Panc1 (cell line): Measurements from ENCODE around the gene ERCC3. TPM values are rescaled to one million over a fixed set of nuclear protein-coding genes. Genes with fewer than 3 reads are reported as not detected.

Source experiments
- ATAC-seq: fragments of 200-7000 bp; cut with Tn5 transposase; 2 replicates; pipeline ENCODE4 v1.9.1; 2020; ENCODE audit warnings: mild to moderate bottlenecking, moderate library complexity
- BruUV-seq: library from RNA; stranded (reverse); fragments of 400-500 nt; replicated peaks from 2 replicates; lab custom pipeline; 2021; lab: Mats Ljungman, UMichigan
- CTCF ChIA-PET: fragments of 300-600 bp; sonication (Branson Sonifier 250); formaldehyde crosslinking; loops from one replicate; lab custom pipeline; 2022; ENCODE audit warnings: antibody characterized with exemption; lab: Charles Lee
- POLR2A ChIA-PET: fragments of 300-600 bp; sonication (Branson Sonifier 250); formaldehyde crosslinking; loops from one replicate; lab custom pipeline; 2022; ENCODE audit warnings: antibody characterized with exemption; lab: Charles Lee
- DNase-seq: peaks from one replicate; pipeline ENCODE4 v3.0.0-alpha.2; 2010; ENCODE audit warnings: low read depth, low spot score
- H3K27ac ChIP-seq: 2 replicates; pipeline ENCODE4 v1.5.1; 2011; ENCODE audit warnings: mild to moderate bottlenecking, low read length, inconsistent platforms
- H3K27me3 ChIP-seq: fragments of 200-500 bp; sonication (Bioruptor generic); 2 replicates; pipeline ENCODE4 v1.6.0; 2014; ENCODE audit warnings: low read length, inconsistent platforms; ENCODE audit not compliant: control insufficient read depth, insufficient read depth
- H3K36me3 ChIP-seq: fragments of 200-500 bp; sonication (Bioruptor generic); 2 replicates; pipeline ENCODE4 v1.5.1; 2014; ENCODE audit warnings: inconsistent platforms, mild to moderate bottlenecking, low read length, moderate library complexity; ENCODE audit not compliant: control insufficient read depth, insufficient read depth
- H3K4me1 ChIP-seq: 2 replicates; pipeline ENCODE4 v1.5.1; 2011; ENCODE audit warnings: inconsistent platforms, mild to moderate bottlenecking, low read length, moderate library complexity; ENCODE audit not compliant: control insufficient read depth, insufficient read depth
- H3K4me3 ChIP-seq, 2 experiments: 2 replicates each; pipeline ENCODE4 v1.5.1; 2011 to 2012; ENCODE audit warnings: low read depth in 2 of 2, low read length in 2 of 2, mild to moderate bottlenecking in 2 of 2, inconsistent platforms in 1 of 2, moderate library complexity in 1 of 2
- H3K9me3 ChIP-seq: fragments of 200-500 bp; sonication (Bioruptor generic); 2 replicates; pipeline ENCODE4 v1.5.1; 2014; ENCODE audit warnings: low read depth, mild to moderate bottlenecking, inconsistent platforms, low read length, moderate library complexity; ENCODE audit not compliant: control insufficient read depth, insufficient read depth
- POLR2AphosphoS5 ChIP-seq: IDR thresholded peaks from 2 replicates; pipeline ENCODE4 v1.6.1; 2012; ENCODE audit warnings: mild to moderate bottlenecking, low read depth, low read length, moderate library complexity
- SIN3A ChIP-seq: IDR thresholded peaks from 2 replicates; pipeline ENCODE4 v1.6.1; 2012; ENCODE audit warnings: low read depth, mild to moderate bottlenecking, low read length, moderate library complexity, borderline replicate concordance; ENCODE audit not compliant: insufficient read depth
- TCF7L2 ChIP-seq: IDR thresholded peaks from 2 replicates; pipeline ENCODE4 v1.6.1; 2011; ENCODE audit warnings: mild to moderate bottlenecking, low read depth, low read length, inconsistent platforms
- in situ Hi-C: cut with HindIII; loops from 2 replicates; pipeline ENCODE4 v1.10.0; 2016; ENCODE audit warnings: low sequenced_read_pairs, low pct_unique_long_range_greater_than_20kb
- intact Hi-C: fragments of 100-400 bp; cut with micrococcal nuclease; formaldehyde crosslinking; loops from one replicate; pipeline ENCODE4 v1.10.0; 2022; ENCODE audit not compliant: unreplicated experiment
- total RNA-seq: library from RNA; stranded (reverse); gene quantifications from one replicate; pipeline ENCODE4 v1.2.1, GENCODE V29; 2021; ENCODE audit not compliant: unreplicated experiment
- TF ChIP-seq, protein P1 (sequence below): fragments of 450-650 bp; IDR thresholded peaks from 2 replicates; pipeline ENCODE4 v1.5.1; 2017; ENCODE audit warnings: mild to moderate bottlenecking
- TF ChIP-seq, protein P2 (sequence below), 2 experiments: IDR thresholded peaks; 2 replicates each; pipeline ENCODE4 v1.6.1; 2011 to 2012; ENCODE audit warnings: low read depth in 2 of 2, control low read depth in 1 of 2, low read length in 1 of 2, mild to moderate bottlenecking in 1 of 2, moderate library complexity in 1 of 2; ENCODE audit not compliant: insufficient read depth in 1 of 2

ERCC3 gene
- total RNA-seq, 1 experiment from 2014 or later = 38.0 TPM

DNA sequence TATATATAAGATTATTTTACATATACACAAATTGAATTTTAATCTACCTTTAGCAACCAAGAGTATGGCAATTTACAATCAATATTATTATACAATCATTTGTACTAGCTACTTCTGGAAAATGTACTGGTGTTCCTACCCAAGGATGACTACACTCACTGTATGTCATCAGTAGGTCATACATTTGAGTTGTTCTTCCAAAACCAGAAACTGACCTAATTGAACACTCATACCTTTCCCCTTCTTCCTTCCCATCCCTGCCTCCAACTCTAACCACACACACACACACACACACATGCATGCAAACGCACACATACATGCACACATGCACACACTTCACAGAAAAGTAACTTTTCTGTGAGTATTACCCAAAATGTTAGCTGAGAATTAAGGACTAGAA is 8.2 kb upstream of the ERCC3 start:
- POLR2A ChIA-PET = no interaction called here
- ATAC-seq = no peak

GRCh38 chr2:127293386-127293747 is 577 bp downstream of the ERCC3 start:
- Histone ChIP-seq H3K36me3 (peaks cover 17% of the 10 kb centered on the region), H3K27ac (peak overlapping the region; percentile 96), H3K4me1 (peaks cover 7% of the 10 kb centered on the region), H3K9me3 (no peaks in the 10 kb centered on the region), H3K4me3 (peak overlapping the region; percentile 88 to 94), H3K27me3 (no peaks in the 10 kb centered on the region)
- in situ Hi-C loops (no loop called here), intact Hi-C loops (loop anchor here (5.0 kb wide), 1 partner anchor 96 kb away; no protein-coding TSS in a partner anchor)
- POLR2A ChIA-PET = interaction anchor here (0.6 kb wide), 2 partner anchors 171 kb away, joined by 3 to 4 read pairs; no protein-coding TSS in a partner anchor
- peak; percentile 18 for ATAC-seq
- no peak for DNase-seq
- CTCF ChIA-PET = interaction anchor here (1.7 to 1.9 kb wide), 2 partner anchors 96 to 187 kb away, joined by 5 to 8 read pairs; no protein-coding TSS in a partner anchor
- BruUV-seq = TSS peak; percentile 58
- TF ChIP-seq POLR2AphosphoS5 (no peak), SIN3A (no peak), TCF7L2 (no peak)
- TF ChIP-seq, protein P1, sequence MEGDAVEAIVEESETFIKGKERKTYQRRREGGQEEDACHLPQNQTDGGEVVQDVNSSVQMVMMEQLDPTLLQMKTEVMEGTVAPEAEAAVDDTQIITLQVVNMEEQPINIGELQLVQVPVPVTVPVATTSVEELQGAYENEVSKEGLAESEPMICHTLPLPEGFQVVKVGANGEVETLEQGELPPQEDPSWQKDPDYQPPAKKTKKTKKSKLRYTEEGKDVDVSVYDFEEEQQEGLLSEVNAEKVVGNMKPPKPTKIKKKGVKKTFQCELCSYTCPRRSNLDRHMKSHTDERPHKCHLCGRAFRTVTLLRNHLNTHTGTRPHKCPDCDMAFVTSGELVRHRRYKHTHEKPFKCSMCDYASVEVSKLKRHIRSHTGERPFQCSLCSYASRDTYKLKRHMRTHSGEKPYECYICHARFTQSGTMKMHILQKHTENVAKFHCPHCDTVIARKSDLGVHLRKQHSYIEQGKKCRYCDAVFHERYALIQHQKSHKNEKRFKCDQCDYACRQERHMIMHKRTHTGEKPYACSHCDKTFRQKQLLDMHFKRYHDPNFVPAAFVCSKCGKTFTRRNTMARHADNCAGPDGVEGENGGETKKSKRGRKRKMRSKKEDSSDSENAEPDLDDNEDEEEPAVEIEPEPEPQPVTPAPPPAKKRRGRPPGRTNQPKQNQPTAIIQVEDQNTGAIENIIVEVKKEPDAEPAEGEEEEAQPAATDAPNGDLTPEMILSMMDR = no peak
- TF ChIP-seq, protein P2, sequence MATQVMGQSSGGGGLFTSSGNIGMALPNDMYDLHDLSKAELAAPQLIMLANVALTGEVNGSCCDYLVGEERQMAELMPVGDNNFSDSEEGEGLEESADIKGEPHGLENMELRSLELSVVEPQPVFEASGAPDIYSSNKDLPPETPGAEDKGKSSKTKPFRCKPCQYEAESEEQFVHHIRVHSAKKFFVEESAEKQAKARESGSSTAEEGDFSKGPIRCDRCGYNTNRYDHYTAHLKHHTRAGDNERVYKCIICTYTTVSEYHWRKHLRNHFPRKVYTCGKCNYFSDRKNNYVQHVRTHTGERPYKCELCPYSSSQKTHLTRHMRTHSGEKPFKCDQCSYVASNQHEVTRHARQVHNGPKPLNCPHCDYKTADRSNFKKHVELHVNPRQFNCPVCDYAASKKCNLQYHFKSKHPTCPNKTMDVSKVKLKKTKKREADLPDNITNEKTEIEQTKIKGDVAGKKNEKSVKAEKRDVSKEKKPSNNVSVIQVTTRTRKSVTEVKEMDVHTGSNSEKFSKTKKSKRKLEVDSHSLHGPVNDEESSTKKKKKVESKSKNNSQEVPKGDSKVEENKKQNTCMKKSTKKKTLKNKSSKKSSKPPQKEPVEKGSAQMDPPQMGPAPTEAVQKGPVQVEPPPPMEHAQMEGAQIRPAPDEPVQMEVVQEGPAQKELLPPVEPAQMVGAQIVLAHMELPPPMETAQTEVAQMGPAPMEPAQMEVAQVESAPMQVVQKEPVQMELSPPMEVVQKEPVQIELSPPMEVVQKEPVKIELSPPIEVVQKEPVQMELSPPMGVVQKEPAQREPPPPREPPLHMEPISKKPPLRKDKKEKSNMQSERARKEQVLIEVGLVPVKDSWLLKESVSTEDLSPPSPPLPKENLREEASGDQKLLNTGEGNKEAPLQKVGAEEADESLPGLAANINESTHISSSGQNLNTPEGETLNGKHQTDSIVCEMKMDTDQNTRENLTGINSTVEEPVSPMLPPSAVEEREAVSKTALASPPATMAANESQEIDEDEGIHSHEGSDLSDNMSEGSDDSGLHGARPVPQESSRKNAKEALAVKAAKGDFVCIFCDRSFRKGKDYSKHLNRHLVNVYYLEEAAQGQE (IDR thresholded peaks at IDR 0.05; ENCODE audit: insufficient read depth in 1 of 2, low read depth in 2 of 2, low read length in 1 of 2) = no peak

More for the DNA sequence above, 8.2 kb upstream of the ERCC3 start:
- Histone ChIP-seq H3K36me3 (peaks cover 10% of the 10 kb centered on the region), H3K4me1 (peaks cover 6% of the 10 kb centered on the region; the same call in 1 of the 2 replicates), H3K27me3 (no peaks in the 10 kb centered on the region), H3K4me3 (no peak overlapping the region), H3K9me3 (no peaks in the 10 kb centered on the region), H3K27ac (no peak overlapping the region)
- no peak for DNase-seq
- TF ChIP-seq TCF7L2 (no peak), SIN3A (no peak), POLR2AphosphoS5 (no peak)
- TF ChIP-seq, protein P1 = no peak
- TF ChIP-seq, protein P2 (IDR thresholded peaks at IDR 0.05; ENCODE audit: insufficient read depth in 1 of 2, low read depth in 2 of 2, low read length in 1 of 2) = no peak
- in situ Hi-C loops = no loop called here
- CTCF ChIA-PET = interaction anchor here (1.0 kb wide), 1 partner anchor 68 kb away, joined by 3 read pairs; no protein-coding TSS in a partner anchor
- intact Hi-C loops = no loop called here
- no TSS peak for BruUV-seq
